Stimulated activated naive CD4-positive, alpha-beta T cell treated with Interleukin-2 at 50 U/mL for 16 hours (primary cell): ENCODE results near the gene NTM.

Experiments used
- DNase-seq: peaks from one replicate; lab custom pipeline; 2025; lab: John Stamatoyannopoulos, UW

NTM gene

DNA sequence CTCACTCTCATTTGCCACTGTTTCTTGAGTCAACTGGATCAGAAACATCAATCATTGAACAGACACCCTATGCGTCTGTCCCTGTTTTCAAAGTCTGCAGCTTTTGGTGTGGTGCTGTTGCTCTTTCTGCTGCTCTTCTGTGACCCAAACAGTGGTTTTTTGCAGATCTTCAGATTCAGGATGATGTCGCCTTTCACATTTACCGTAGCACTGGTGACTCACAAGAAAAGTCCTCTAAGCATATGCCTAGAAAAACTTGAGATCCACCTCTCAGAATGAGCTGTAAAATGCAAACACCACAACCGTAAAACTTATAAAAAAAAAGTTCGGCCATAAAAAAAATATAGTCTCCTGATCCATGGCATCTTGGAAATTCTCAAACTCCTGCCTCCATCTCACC lies 400.4 kb downstream of the NTM start:
- DNase-seq: no peak

GRCh38 chr11:131771471-131771870 lies 401.1 kb downstream of the NTM start:
- no peak for DNase-seq

- DNase-seq: no peak
Observed at GRCh38 chr11:131773626-131774025, 403.2 kb downstream of the NTM start.

GRCh38 chr11:131776211-131776610 lies 405.8 kb downstream of the NTM start:
- no peak for DNase-seq

DNA sequence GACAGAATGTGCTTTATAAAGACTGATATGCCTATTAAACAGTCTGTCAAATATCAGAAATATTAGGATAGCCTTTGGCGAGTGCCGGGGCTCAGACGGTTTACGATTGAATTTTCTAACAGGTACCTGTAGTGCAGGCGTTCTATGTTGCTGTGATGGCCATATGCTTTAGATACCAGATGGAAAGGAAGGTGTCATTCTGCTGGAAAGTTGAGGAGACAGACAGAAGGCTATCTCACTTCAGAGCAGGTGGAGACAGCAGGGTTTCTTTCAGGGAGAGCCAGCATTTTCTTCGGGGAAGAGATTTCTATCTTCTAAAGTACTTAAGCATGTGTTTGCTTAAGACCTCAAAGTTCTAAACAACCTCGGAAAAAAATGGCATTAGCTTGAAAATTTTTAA lies 415.4 kb downstream of the NTM start:
- DNase-seq: no peak

GRCh38 chr11:131787119-131787518 lies 416.7 kb downstream of the NTM start:
- DNase-seq: no peak

DNA sequence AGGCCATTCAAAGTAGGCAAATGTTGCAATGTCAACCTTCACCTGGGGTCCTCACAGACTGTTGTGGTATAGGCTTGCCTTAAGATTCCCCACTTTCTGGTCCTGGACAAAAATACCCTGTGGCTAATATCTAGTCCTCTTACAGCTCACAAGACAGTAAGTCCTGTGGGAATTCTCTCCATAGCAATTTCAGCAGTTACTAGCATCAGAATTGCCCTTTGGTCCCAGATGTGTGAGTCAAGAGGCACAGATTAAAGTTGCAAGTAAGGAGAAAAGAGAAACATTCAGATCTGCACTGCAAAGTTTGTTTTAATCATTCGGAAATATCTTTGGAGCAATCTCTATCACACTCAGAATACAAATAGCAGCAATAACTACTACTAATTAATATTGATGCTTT lies 420.2 kb downstream of the NTM start:
- no peak for DNase-seq

- no peak for DNase-seq
Observed at GRCh38 chr11:131792243-131792642, 421.8 kb downstream of the NTM start.

- DNase-seq: no peak
Observed at GRCh38 chr11:131796089-131796488, 425.7 kb downstream of the NTM start.

DNA sequence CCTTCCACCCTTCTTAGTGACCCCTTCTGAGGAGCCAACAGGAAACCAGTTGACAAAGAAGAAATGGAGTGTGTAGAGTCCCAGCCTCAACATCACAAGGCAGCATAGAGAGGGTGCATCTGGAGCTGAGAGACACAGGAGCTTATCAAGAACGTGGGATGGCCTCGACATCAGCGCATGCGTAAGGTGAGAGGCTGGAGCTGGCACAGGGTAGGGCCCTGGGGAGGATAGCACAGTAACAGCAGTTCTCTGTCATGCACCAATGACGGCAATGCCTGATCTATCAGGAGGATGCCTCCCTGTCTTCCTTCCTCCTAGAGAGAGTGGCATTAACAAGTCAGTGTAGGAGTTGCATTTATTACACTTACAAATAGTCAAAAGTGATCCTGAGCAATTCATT lies 426.1 kb downstream of the NTM start:
- DNase-seq: no peak

GRCh38 chr11:131800452-131800851 lies 430.0 kb downstream of the NTM start:
- no peak for DNase-seq

DNA sequence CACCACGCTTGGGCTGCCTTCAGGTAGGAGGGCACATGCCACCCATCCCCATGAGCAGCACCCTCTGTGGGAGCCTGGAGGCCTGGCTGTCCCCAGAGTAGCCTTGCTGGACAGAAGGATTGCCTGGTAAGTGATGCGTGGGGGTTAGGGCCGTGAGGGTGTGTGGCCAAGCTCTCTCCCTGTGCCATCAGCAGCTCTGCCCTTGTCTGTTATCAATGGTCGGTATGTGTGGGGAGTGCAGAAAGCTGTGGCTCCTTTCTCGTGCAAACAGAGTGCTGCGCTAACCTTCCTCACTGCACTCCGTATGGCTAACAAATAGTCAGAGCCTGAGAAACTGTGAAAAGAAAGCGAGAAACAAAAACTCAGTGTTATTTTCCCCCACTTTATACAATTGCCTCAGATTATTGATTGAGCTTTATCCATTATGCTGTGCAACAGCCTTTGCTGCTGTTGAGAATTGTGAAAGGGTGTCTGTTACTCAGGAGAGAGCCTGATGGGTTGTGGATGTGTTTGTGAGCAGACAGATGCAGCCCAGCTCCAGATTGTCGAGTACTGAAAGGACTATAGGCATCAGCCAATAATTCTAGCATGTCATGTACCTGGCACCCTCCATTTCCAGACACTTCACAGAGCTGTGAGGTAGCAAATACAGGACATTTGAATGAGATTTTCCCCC lies 432.2 kb downstream of the NTM start:
- DNase-seq: no peak

- no peak for DNase-seq
Observed at GRCh38 chr11:131807876-131808275, 437.5 kb downstream of the NTM start.

DNA sequence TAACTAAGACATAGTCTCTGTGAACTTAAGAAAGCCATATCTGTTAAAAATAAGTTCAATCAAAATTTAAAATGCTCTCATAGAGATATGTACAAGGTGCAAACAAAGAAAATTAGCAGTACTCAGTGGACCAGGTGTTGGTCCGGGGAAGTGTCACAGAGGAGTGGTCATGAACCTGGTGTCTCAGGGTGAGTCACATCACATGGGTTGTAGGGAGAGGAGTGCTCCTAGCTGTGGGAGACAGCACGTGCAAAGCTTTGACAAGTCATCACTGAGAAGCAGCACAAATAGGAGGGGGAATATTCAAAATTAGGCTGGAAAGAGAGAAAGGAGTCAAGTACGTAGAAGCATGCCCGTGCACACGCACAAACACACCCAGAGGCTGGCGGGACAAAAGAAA lies 438.1 kb downstream of the NTM start:
- DNase-seq: no peak

- DNase-seq: no peak
Observed at GRCh38 chr11:131809203-131809918, 438.9 kb downstream of the NTM start.

DNA sequence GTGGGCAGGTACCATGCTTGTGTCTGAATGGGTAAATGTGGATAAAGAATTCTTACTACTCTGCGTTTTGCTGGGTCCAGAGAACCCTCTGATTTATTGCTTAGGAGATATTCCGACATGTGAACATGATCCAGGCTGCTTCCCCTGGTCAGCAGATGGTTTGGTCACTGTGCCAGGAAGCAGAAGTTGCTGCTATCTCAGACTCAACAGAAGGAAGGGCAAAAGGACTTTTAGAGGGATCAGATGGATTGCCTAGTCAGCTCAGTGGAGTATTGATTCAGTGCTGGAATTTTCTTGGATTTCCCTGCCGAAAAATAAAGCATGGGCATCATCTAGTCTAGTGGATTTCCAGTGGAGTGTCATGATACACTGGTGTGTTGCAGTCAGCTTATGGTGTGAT lies 440.1 kb downstream of the NTM start:
- DNase-seq: no peak

GRCh38 chr11:131811383-131811782 lies 441.0 kb downstream of the NTM start:
- no peak for DNase-seq

DNA sequence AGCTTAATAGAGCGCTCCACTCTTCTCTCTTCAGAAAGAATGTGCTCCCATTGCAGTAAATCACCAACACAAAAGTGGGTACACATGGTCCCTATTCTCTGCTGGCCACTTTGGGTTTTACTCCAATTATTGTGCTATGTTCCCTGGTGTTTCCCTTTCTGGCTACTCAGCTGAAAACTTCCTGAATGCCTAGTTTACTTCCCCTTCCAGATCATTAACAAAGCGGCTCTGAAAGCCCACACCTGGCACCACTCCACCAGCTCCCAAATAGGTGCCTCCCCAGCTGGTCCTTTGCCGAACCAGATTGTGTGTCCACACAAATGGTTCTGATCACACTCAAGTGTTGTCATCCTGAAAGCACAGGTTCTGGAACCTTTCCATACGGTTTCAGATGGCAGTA lies 443.7 kb downstream of the NTM start:
- DNase-seq: no peak

GRCh38 chr11:131815590-131815989 lies 445.2 kb downstream of the NTM start:
- no peak for DNase-seq

DNA sequence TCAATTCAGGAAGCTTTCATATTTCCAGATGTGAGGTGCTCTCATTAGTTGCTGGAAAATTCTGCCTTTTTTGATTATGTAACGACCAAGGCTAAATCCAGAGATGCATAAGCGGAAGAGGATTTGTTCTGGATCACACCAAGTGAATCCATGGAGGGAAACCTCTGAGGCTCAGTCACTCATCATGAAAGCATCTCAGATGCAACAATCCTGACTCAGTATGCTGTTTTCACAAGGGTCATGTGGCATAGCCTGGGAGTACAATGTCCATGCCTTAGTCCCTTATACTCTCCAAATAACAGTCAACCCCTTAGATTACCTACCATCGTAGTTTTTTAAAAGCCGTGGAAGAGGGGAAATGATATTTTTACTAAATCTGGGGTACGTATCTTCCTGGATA lies 445.6 kb downstream of the NTM start:
- no peak for DNase-seq

GRCh38 chr11:131817687-131818188 lies 447.3 kb downstream of the NTM start:
- DNase-seq: no peak

GRCh38 chr11:131819865-131820264 lies 449.4 kb downstream of the NTM start:
- DNase-seq: no peak

GRCh38 chr11:131822506-131822905 lies 452.1 kb downstream of the NTM start:
- DNase-seq: no peak

GRCh38 chr11:131823772-131824171 lies 453.4 kb downstream of the NTM start:
- no peak for DNase-seq
